Suppressor macrophage treated with lipopolysaccharide for 1 hour (primary cell): ENCODE measurements around the gene FILIP1.

Source experiments
- DNase-seq, 3 donors: peaks; one replicate each; pipeline ENCODE4 v3.0.0-alpha.2; 2020 to 2022

Gene FILIP1

GRCh38 chr6:75493400-75494064, at the start of gene FILIP1:
Gene FILIP1, minus strand, starts transcription at chr6:75493800. Its CDS starts 78,828 bp downstream, at chr6:75414972.
- DNase-seq: no peak

GRCh38 chr6:75543311-75543710, 49.7 kb upstream of the FILIP1 start:
- no peak for DNase-seq

GRCh38 chr6:75539136-75539535, 45.5 kb upstream of the FILIP1 start:
- no peak for DNase-seq

- no peak for DNase-seq
Observed at GRCh38 chr6:75532521-75532920, 38.9 kb upstream of the FILIP1 start.

- no peak for DNase-seq
Observed at GRCh38 chr6:75531174-75531573, 37.6 kb upstream of the FILIP1 start.

GRCh38 chr6:75530696-75531095, 37.1 kb upstream of the FILIP1 start:
- DNase-seq: no peak

- DNase-seq: no peak
Observed at GRCh38 chr6:75528423-75528822, 34.8 kb upstream of the FILIP1 start.

GRCh38 chr6:75526502-75527127, 33.0 kb upstream of the FILIP1 start:
- DNase-seq: peak; percentile 69 to 83 (median 83)

- DNase-seq: no peak
Observed at GRCh38 chr6:75525682-75526081, 32.1 kb upstream of the FILIP1 start.

- DNase-seq: no peak
Observed at GRCh38 chr6:75524322-75524972, 30.8 kb upstream of the FILIP1 start.

GRCh38 chr6:75516757-75517156, 23.2 kb upstream of the FILIP1 start:
- no peak for DNase-seq

- no peak for DNase-seq
Observed at GRCh38 chr6:75512591-75512990, 19.0 kb upstream of the FILIP1 start.

GRCh38 chr6:75505424-75505823, 11.8 kb upstream of the FILIP1 start:
- DNase-seq: no peak

GRCh38 chr6:75504465-75505222, 11.0 kb upstream of the FILIP1 start:
- DNase-seq: no peak

- DNase-seq: no peak
Observed at GRCh38 chr6:75503291-75503690, 9.7 kb upstream of the FILIP1 start.

GRCh38 chr6:75502884-75503283, 9.3 kb upstream of the FILIP1 start:
- DNase-seq: no peak

GRCh38 chr6:75501756-75502155, 8.2 kb upstream of the FILIP1 start:
- DNase-seq: no peak

GRCh38 chr6:75499640-75500039, 6.0 kb upstream of the FILIP1 start:
- DNase-seq: no peak

- no peak for DNase-seq
Observed at GRCh38 chr6:75498862-75499261, 5.3 kb upstream of the FILIP1 start.

GRCh38 chr6:75497994-75498393, 4.4 kb upstream of the FILIP1 start:
- DNase-seq: no peak

GRCh38 chr6:75495011-75495410, 1.4 kb upstream of the FILIP1 start:
- no peak for DNase-seq

GRCh38 chr6:75494290-75494689, 690 bp upstream of the FILIP1 start:
- no peak for DNase-seq

- DNase-seq: no peak
Observed at GRCh38 chr6:75492386-75493153, 1.0 kb downstream of the FILIP1 start.
